Type B pancreatic cell (in vitro differentiated cells): ENCODE results near the gene GOLGA1. TPM values are rescaled to one million over a fixed set of nuclear protein-coding genes. Genes with fewer than 3 reads are reported as not detected.

Experiments used
- DNase-seq: peaks from one replicate; pipeline ENCODE4 v3.0.0; 2021; ENCODE audit warnings: mixed read lengths; ENCODE audit not compliant: unreplicated experiment; ENCODE audit errors: extremely low spot score
- H3K27ac Mint-ChIP-seq: 2 replicates; pipeline ENCODE4 v1.8.0; 2021; ENCODE audit warnings: mild to moderate bottlenecking, mixed read lengths
- H3K27me3 Mint-ChIP-seq: 2 replicates; pipeline ENCODE4 v1.8.0; 2021; ENCODE audit warnings: mixed read lengths
- H3K36me3 Mint-ChIP-seq: 2 replicates; pipeline ENCODE4 v1.8.0; 2021; ENCODE audit warnings: mixed read lengths
- H3K4me1 Mint-ChIP-seq: one replicate; pipeline ENCODE4 v1.8.0; 2021; ENCODE audit warnings: mixed read lengths; ENCODE audit not compliant: unreplicated experiment
- H3K4me3 Mint-ChIP-seq: 2 replicates; pipeline ENCODE4 v1.8.0; 2021; ENCODE audit warnings: mild to moderate bottlenecking, mixed read lengths
- H3K9me3 Mint-ChIP-seq: 2 replicates; pipeline ENCODE4 v1.8.0; 2021; ENCODE audit warnings: mixed read lengths
- CTCF ChIP-seq: fragments of 200-600 bp; sonication (generic); conservative IDR thresholded peaks from 2 replicates; pipeline ENCODE4 v1.5.0; 2021; ENCODE audit warnings: antibody characterized with exemption, mild to moderate bottlenecking
- total RNA-seq: library from RNA; stranded (reverse); gene quantifications from 2 replicates; pipeline ENCODE4 v1.2.1, GENCODE V29; 2021; ENCODE audit warnings: low replicate concordance

The GOLGA1 gene
- total RNA-seq, 1 donor from 2014 or later = 18.4 TPM

- Mint-ChIP-seq H3K27me3 (no peaks in the 10 kb centered on the region), H3K36me3 (no peaks in the 10 kb centered on the region), H3K27ac (no peak overlapping the region), H3K4me3 (no peak overlapping the region), H3K4me1 (no peaks in the 10 kb centered on the region), H3K9me3 (no peaks in the 10 kb centered on the region)
- DNase-seq = no peak
- TF ChIP-seq CTCF = no peak
Measured at GRCh38 chr9:124828489-124829333, 112.2 kb downstream of the GOLGA1 start.

Other genes starting within 250 kb of the GOLGA1 start
- 6.5 and 10.0 TPM in 2 replicates for gene NR6A1, start 169.8 kb downstream of the GOLGA1 start, total RNA-seq
- 6.3 and 10.8 TPM in 2 replicates for gene OLFML2A, start 163.9 kb downstream of the GOLGA1 start, total RNA-seq
- 0.75 TPM in 1 of 2 replicates, not detected in the other for gene WDR38, start 87.6 kb downstream of the GOLGA1 start, total RNA-seq
- gene RPL35, start 79.1 kb downstream of the GOLGA1 start, total RNA-seq = 1,370 and 1,381 TPM in 2 replicates
- gene ARPC5L, start 79.0 kb downstream of the GOLGA1 start, total RNA-seq = 37.9 and 38.9 TPM in 2 replicates
- 10.5 and 12.8 TPM in 2 replicates for gene SCAI, start 202.4 kb upstream of the GOLGA1 start, total RNA-seq
- gene PPP6C, start 248.7 kb upstream of the GOLGA1 start, total RNA-seq = 30.2 and 35.2 TPM in 2 replicates